Stimulated activated memory B cell treated with anti-CD40 and anti-IgM and Interleukin-4, amounts not matched to agents 10 μg/mL and 1 μg/mL and 100 μg/mL, for 72 hours (primary cell): ENCODE data around the gene PCSK4.
A peak's percentile ranks its signal among the peaks of the same experiment; 100 is the strongest.

Source experiments
- ATAC-seq: fragments of 150-1000 bp; cut with Tn5 transposase; 2 replicates; pipeline ENCODE4 v1.10.0; 2021
- H3K27ac Mint-ChIP-seq: one replicate; pipeline ENCODE4 v1.8.0; 2022; ENCODE audit warnings: mild to moderate bottlenecking, mixed read lengths
- H3K27me3 Mint-ChIP-seq: one replicate; pipeline ENCODE4 v1.8.0; 2022; ENCODE audit warnings: mixed read lengths
- H3K36me3 Mint-ChIP-seq: one replicate; pipeline ENCODE4 v1.8.0; 2022; ENCODE audit warnings: mixed read lengths
- H3K4me1 Mint-ChIP-seq: one replicate; pipeline ENCODE4 v1.8.0; 2022; ENCODE audit warnings: mixed read lengths
- H3K4me3 Mint-ChIP-seq: one replicate; pipeline ENCODE4 v1.8.0; 2022; ENCODE audit warnings: mild to moderate bottlenecking, moderate library complexity, mixed read lengths
- H3K9me3 Mint-ChIP-seq: one replicate; pipeline ENCODE4 v1.8.0; 2022; ENCODE audit warnings: mixed read lengths

The PCSK4 gene

GRCh38 chr19:1465191-1466016, 24.7 kb downstream of the PCSK4 start:
- no peak overlapping the region for H3K4me3 Mint-ChIP-seq
- peaks cover 8% of the 10 kb centered on the region for H3K27me3 Mint-ChIP-seq
- H3K36me3 Mint-ChIP-seq: no peaks in the 10 kb centered on the region
- H3K9me3 Mint-ChIP-seq: no peaks in the 10 kb centered on the region
- H3K4me1 Mint-ChIP-seq: peaks cover 7% of the 10 kb centered on the region
- no peak for ATAC-seq
- H3K27ac Mint-ChIP-seq: no peak overlapping the region

GRCh38 chr19:1461862-1462261, 28.3 kb downstream of the PCSK4 start:
- Mint-ChIP-seq H3K27ac (no peak overlapping the region), H3K4me1 (peaks cover 5% of the 10 kb centered on the region), H3K36me3 (peaks cover 6% of the 10 kb centered on the region), H3K9me3 (no peaks in the 10 kb centered on the region), H3K27me3 (peaks cover 21% of the 10 kb centered on the region), H3K4me3 (no peak overlapping the region)
- ATAC-seq: no peak

GRCh38 chr19:1460033-1460995, 29.8 kb downstream of the PCSK4 start:
- no peak overlapping the region for H3K4me3 Mint-ChIP-seq
- no peak for ATAC-seq
- no peak overlapping the region for H3K27ac Mint-ChIP-seq
- no peaks in the 10 kb centered on the region for H3K9me3 Mint-ChIP-seq
- H3K27me3 Mint-ChIP-seq: peaks cover 30% of the 10 kb centered on the region
- peaks cover 13% of the 10 kb centered on the region for H3K4me1 Mint-ChIP-seq
- H3K36me3 Mint-ChIP-seq: peaks cover 6% of the 10 kb centered on the region

GRCh38 chr19:1459479-1459878, 30.7 kb downstream of the PCSK4 start:
- Mint-ChIP-seq H3K4me3 (no peak overlapping the region), H3K36me3 (peaks cover 6% of the 10 kb centered on the region), H3K27me3 (peaks cover 38% of the 10 kb centered on the region), H3K9me3 (no peaks in the 10 kb centered on the region), H3K27ac (no peak overlapping the region), H3K4me1 (peaks cover 20% of the 10 kb centered on the region)
- no peak for ATAC-seq

- no peak for ATAC-seq
- Mint-ChIP-seq H3K27ac (no peak overlapping the region), H3K36me3 (peaks cover 6% of the 10 kb centered on the region), H3K27me3 (peaks cover 54% of the 10 kb centered on the region), H3K4me3 (no peak overlapping the region), H3K4me1 (peaks cover 30% of the 10 kb centered on the region), H3K9me3 (no peaks in the 10 kb centered on the region)
Observed at GRCh38 chr19:1457892-1458291, 32.3 kb downstream of the PCSK4 start.

GRCh38 chr19:1457031-1457739, 33.0 kb downstream of the PCSK4 start:
- H3K27ac Mint-ChIP-seq: no peak overlapping the region
- ATAC-seq: no peak
- H3K36me3 Mint-ChIP-seq: peaks cover 6% of the 10 kb centered on the region
- H3K4me1 Mint-ChIP-seq: peaks cover 32% of the 10 kb centered on the region
- H3K9me3 Mint-ChIP-seq: no peaks in the 10 kb centered on the region
- peaks cover 61% of the 10 kb centered on the region for H3K27me3 Mint-ChIP-seq
- H3K4me3 Mint-ChIP-seq: no peak overlapping the region

- Mint-ChIP-seq H3K9me3 (no peaks in the 10 kb centered on the region), H3K27me3 (peaks cover 70% of the 10 kb centered on the region), H3K36me3 (peaks cover 6% of the 10 kb centered on the region), H3K27ac (no peak overlapping the region), H3K4me3 (no peak overlapping the region), H3K4me1 (peaks cover 32% of the 10 kb centered on the region)
- no peak for ATAC-seq
Observed at GRCh38 chr19:1456121-1456900, 33.8 kb downstream of the PCSK4 start.

- H3K27ac Mint-ChIP-seq: no peak overlapping the region
- H3K4me3 Mint-ChIP-seq: no peak overlapping the region
- H3K4me1 Mint-ChIP-seq: peaks cover 32% of the 10 kb centered on the region
- peaks cover 6% of the 10 kb centered on the region for H3K36me3 Mint-ChIP-seq
- no peaks in the 10 kb centered on the region for H3K9me3 Mint-ChIP-seq
- H3K27me3 Mint-ChIP-seq: peaks cover 78% of the 10 kb centered on the region
- peak; percentile 55 for ATAC-seq
Observed at GRCh38 chr19:1455336-1456120, 34.6 kb downstream of the PCSK4 start.

GRCh38 chr19:1455002-1455335, 35.2 kb downstream of the PCSK4 start:
- peaks cover 81% of the 10 kb centered on the region for H3K27me3 Mint-ChIP-seq
- peaks cover 32% of the 10 kb centered on the region for H3K4me1 Mint-ChIP-seq
- H3K4me3 Mint-ChIP-seq: no peak overlapping the region
- H3K27ac Mint-ChIP-seq: no peak overlapping the region
- H3K36me3 Mint-ChIP-seq: peaks cover 6% of the 10 kb centered on the region
- ATAC-seq: peak; percentile 28
- H3K9me3 Mint-ChIP-seq: no peaks in the 10 kb centered on the region

GRCh38 chr19:1453525-1454364, 36.4 kb downstream of the PCSK4 start:
- ATAC-seq: no peak
- H3K4me3 Mint-ChIP-seq: peak overlapping the region; percentile 16

GRCh38 chr19:1452802-1453524, 37.2 kb downstream of the PCSK4 start:
- Mint-ChIP-seq H3K27me3 (peaks cover 87% of the 10 kb centered on the region), H3K27ac (no peak overlapping the region)

More at GRCh38 chr19:1453525-1454364, 36.4 kb downstream of the PCSK4 start:
- H3K27me3 Mint-ChIP-seq: peaks cover 83% of the 10 kb centered on the region
- no peaks in the 10 kb centered on the region for H3K9me3 Mint-ChIP-seq
- peaks cover 35% of the 10 kb centered on the region for H3K4me1 Mint-ChIP-seq
- H3K27ac Mint-ChIP-seq: no peak overlapping the region
- no peaks in the 10 kb centered on the region for H3K36me3 Mint-ChIP-seq

GRCh38 chr19:1451916-1452801, 38.0 kb downstream of the PCSK4 start:
- H3K4me1 Mint-ChIP-seq: peaks cover 40% of the 10 kb centered on the region
- H3K36me3 Mint-ChIP-seq: no peaks in the 10 kb centered on the region
- peaks cover 87% of the 10 kb centered on the region for H3K27me3 Mint-ChIP-seq
- H3K4me3 Mint-ChIP-seq: no peak overlapping the region
- no peaks in the 10 kb centered on the region for H3K9me3 Mint-ChIP-seq
- no peak overlapping the region for H3K27ac Mint-ChIP-seq
- ATAC-seq: no peak

More at GRCh38 chr19:1452802-1453524, 37.2 kb downstream of the PCSK4 start:
- H3K4me1 Mint-ChIP-seq: peaks cover 35% of the 10 kb centered on the region
- H3K36me3 Mint-ChIP-seq: no peaks in the 10 kb centered on the region
- H3K4me3 Mint-ChIP-seq: no peak overlapping the region
- ATAC-seq: no peak
- H3K9me3 Mint-ChIP-seq: no peaks in the 10 kb centered on the region
